Measurements from ENCODE around the gene DTWD1. TPM values are rescaled to one million over a fixed set of nuclear protein-coding genes. Genes with fewer than 3 reads are reported as not detected.

Gene DTWD1
- total and polyA plus RNA-seq, 2 of the 13 experiments (the other 11 are each of a cell fraction or from before 2014, with no cell fraction given), result 12.7 to 18.3 TPM

GRCh38 chr15:49620658-49621368 is at the start of gene DTWD1, which contains the start of gene FAM227B (continued):
- TF ChIP-seq ZFP90 (CRISPR knock-in tag; IDR thresholded peaks at IDR 0.05; ENCODE audit: borderline replicate concordance), result peak; percentile 95

GRCh38 chr15:49573421-49573820 is 47.4 kb upstream of the DTWD1 start:
- H4K20me1 ChIP-seq (ENCODE audit: insufficient read depth, low read length), result no peaks in the 10 kb centered on the region
- no peak overlapping the region for H3K9ac ChIP-seq (ENCODE audit: insufficient read depth, low read depth, low read length)
- H3K9me3 ChIP-seq (ENCODE audit: low read length), result no peaks in the 10 kb centered on the region
- ATAC-seq (no peak), DNase-seq (ENCODE audit: low spot score) (no peak), FAIRE-seq (no peak)
- intact Hi-C loops (cut with micrococcal nuclease; ENCODE audit: unreplicated experiment) (no loop called here), in situ Hi-C loops (cut with HindIII; ENCODE audit: extremely low pct_ligation_motif_present, low pct_unique_long_range_greater_than_20kb) (no loop called here)
- H3K36me3 ChIP-seq (replicated peaks in 1 of 2; ENCODE audit: control insufficient read depth in 1 of 2, insufficient read depth in 2 of 2, low read length in 2 of 2), result no peaks in the 10 kb centered on the region
- no peak overlapping the region for H2AFZ ChIP-seq (ENCODE audit: low read length)
- no peaks in the 10 kb centered on the region for H3K27me3 ChIP-seq (ENCODE audit: control insufficient read depth in 1 of 2, insufficient read depth in 2 of 2, low read length in 2 of 2)
- H3K27ac ChIP-seq (ENCODE audit: extremely low read length, insufficient read depth, low read length), result no peak overlapping the region
- no peak overlapping the region for H3K4me3 ChIP-seq (replicated peaks in 1 of 3; ENCODE audit: insufficient read depth in 1 of 3, low read depth in 2 of 3, low read length in 3 of 3)
- no peaks in the 10 kb centered on the region for H3K79me2 ChIP-seq (ENCODE audit: insufficient read depth, low read length)
- WGBS (ENCODE audit: low lambda C conversion rate), result 40% methylated on average over 1 of the region's 1 CpG
- no peaks in the 10 kb centered on the region for H3K4me1 ChIP-seq (ENCODE audit: insufficient read depth, low read length)
- ChIA-PET CTCF (ENCODE audit: low intra/inter-chr PET ratio, low total read pairs) (no interaction called here), POLR2A (no interaction called here)
- no peak overlapping the region for H3K4me2 ChIP-seq (ENCODE audit: low read depth, low read length)
- TF ChIP-seq ZNF501 (CRISPR knock-in tag; IDR thresholded peaks at IDR 0.05) (no peak), HMGA1 (CRISPR knock-in tag; conservative IDR thresholded peaks at IDR 0.05) (no peak), ZNF816 (CRISPR knock-in tag; IDR thresholded peaks at IDR 0.05; ENCODE audit: borderline replicate concordance) (no peak), ZNF570 (CRISPR knock-in tag; IDR thresholded peaks at IDR 0.05; ENCODE audit: borderline replicate concordance) (no peak), POLR2AphosphoS2 (IDR thresholded peaks at IDR 0.05; ENCODE audit: low read depth, low read length) (no peak), BRF2 (CRISPR knock-in tag; IDR thresholded peaks at IDR 0.05) (no peak), POLR2AphosphoS5 (IDR thresholded peaks at IDR 0.05; ENCODE audit: low read depth, low read length) (no peak), HOMEZ (CRISPR knock-in tag; IDR thresholded peaks at IDR 0.05; ENCODE audit: low read depth) (no peak), NFIC (IDR thresholded peaks at IDR 0.05; ENCODE audit: low read length) (no peak)
- no TSS peak for BruUV-seq (replicated peaks)

Data from HepG2 (cell line).